HepG2 (cell line): ENCODE measurements around the gene C12orf42.

Experiments used
- CTCF ChIP-seq: sonication (generic); formaldehyde crosslinking; IDR thresholded peaks from 2 replicates; pipeline ENCODE4 v1.5.0; 2020; ENCODE audit warnings: mild to moderate bottlenecking, missing genetic modification reagents, moderate library complexity
- ELF1 ChIP-seq: sonication (generic); formaldehyde crosslinking; IDR thresholded peaks from 2 replicates; pipeline ENCODE4 v1.4.0; 2020; ENCODE audit warnings: missing genetic modification reagents
- NR2F6 ChIP-seq, 2 experiments: IDR thresholded peaks; 2 replicates each; pipeline ENCODE4 v1.6.1; 2016; ENCODE audit warnings: antibody characterized with exemption in 1 of 2, mild to moderate bottlenecking in 1 of 2
- REST ChIP-seq, 2 experiments: IDR thresholded peaks; 2 replicates each; pipeline ENCODE4 v1.6.1; 2011 to 2012; ENCODE audit warnings: low read length in 2 of 2, borderline replicate concordance in 1 of 2, low read depth in 1 of 2, mild to moderate bottlenecking in 1 of 2, moderate library complexity in 1 of 2
- TAF1 ChIP-seq: sonication (generic); formaldehyde crosslinking; IDR thresholded peaks from 2 replicates; pipeline ENCODE4 v1.4.0; 2020; ENCODE audit warnings: missing genetic modification reagents
- ZBTB38 ChIP-seq: sonication (generic); formaldehyde crosslinking; IDR thresholded peaks from 2 replicates; pipeline ENCODE4 v1.5.1; 2020; ENCODE audit warnings: mild to moderate bottlenecking, missing genetic modification reagents
- TF ChIP-seq, protein P1 (sequence below), 2 experiments: sonication (generic) in 1 of 2; formaldehyde crosslinking in 1 of 2; IDR thresholded peaks; 2 replicates each; pipeline versions ENCODE4 v1.4.0 to v1.6.1; 2018 to 2020; ENCODE audit warnings: missing genetic modification reagents in 2 of 2, borderline replicate concordance in 1 of 2, low read depth in 1 of 2, mild to moderate bottlenecking in 1 of 2, missing biosample characterization in 1 of 2
- TF ChIP-seq, protein P2 (sequence below): IDR thresholded peaks from 2 replicates; pipeline ENCODE4 v1.6.1; 2012; ENCODE audit warnings: low read depth, low read length, improper control_type of control experiment

DNA sequence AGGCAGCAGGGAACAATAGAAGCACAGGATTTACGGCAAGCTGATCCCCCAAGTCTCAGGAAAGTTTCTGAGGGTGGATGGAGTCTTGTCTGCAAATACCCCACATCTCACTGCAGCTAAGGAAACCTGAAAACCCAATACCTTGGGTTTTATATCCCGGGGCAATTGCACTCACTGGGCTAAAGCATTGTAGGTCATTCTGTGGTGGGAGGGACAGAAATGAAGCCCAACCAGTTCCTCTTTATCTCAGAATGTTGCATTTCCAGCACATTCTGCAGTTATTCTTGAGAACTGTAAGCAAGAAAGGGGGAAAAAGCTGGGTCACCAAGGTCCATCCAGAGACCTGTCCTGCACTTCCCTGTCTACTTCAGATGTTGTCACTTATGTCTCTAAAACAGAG lies 39.8 kb downstream of the C12orf42 start:
- no peak for TF ChIP-seq TAF1 (CRISPR knock-in tag)
- no peak for TF ChIP-seq NR2F6 (IDR thresholded peaks at IDR 0.05)
- no peak for TF ChIP-seq NR2F6 (CRISPR knock-in tag; IDR thresholded peaks at IDR 0.05)
- TF ChIP-seq, protein P1, sequence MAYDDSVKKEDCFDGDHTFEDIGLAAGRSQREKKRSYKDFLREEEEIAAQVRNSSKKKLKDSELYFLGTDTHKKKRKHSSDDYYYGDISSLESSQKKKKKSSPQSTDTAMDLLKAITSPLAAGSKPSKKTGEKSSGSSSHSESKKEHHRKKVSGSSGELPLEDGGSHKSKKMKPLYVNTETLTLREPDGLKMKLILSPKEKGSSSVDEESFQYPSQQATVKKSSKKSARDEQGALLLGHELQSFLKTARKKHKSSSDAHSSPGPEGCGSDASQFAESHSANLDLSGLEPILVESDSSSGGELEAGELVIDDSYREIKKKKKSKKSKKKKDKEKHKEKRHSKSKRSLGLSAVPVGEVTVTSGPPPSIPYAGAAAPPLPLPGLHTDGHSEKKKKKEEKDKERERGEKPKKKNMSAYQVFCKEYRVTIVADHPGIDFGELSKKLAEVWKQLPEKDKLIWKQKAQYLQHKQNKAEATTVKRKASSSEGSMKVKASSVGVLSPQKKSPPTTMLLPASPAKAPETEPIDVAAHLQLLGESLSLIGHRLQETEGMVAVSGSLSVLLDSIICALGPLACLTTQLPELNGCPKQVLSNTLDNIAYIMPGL (CRISPR knock-in tag; IDR thresholded peaks at IDR 0.05; ENCODE audit: borderline replicate concordance in 1 of 2, low read depth in 1 of 2) = no peak
- no peak for TF ChIP-seq REST (IDR thresholded peaks at IDR 0.05; ENCODE audit: borderline replicate concordance in 1 of 2, low read depth in 1 of 2, low read length in 2 of 2)
- TF ChIP-seq ZBTB38 (CRISPR knock-in tag) = no peak
- TF ChIP-seq ELF1 (CRISPR knock-in tag) = no peak
- TF ChIP-seq, protein P2, sequence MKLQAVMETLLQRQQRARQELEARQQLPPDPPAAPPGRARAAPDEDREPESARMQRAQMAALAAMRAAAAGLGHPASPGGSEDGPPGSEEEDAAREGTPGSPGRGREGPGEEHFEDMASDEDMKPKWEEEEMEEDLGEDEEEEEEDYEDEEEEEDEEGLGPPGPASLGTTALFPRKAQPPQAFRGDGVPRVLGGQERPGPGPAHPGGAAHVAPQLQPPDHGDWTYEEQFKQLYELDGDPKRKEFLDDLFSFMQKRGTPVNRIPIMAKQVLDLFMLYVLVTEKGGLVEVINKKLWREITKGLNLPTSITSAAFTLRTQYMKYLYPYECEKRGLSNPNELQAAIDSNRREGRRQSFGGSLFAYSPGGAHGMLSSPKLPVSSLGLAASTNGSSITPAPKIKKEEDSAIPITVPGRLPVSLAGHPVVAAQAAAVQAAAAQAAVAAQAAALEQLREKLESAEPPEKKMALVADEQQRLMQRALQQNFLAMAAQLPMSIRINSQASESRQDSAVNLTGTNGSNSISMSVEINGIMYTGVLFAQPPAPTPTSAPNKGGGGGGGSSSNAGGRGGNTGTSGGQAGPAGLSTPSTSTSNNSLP = no peak
- no peak for TF ChIP-seq CTCF (CRISPR knock-in tag)
